H1 (cell line): ENCODE data around the gene FNDC5. TPM values are rescaled to one million over a fixed set of nuclear protein-coding genes. Genes with fewer than 3 reads are reported as not detected.

Source experiments
- EGR1 ChIP-seq: IDR thresholded peaks from 2 replicates; pipeline ENCODE4 v1.6.1; 2011; ENCODE audit warnings: low read depth, low read length, borderline replicate concordance
- GABPA ChIP-seq: IDR thresholded peaks from 2 replicates; pipeline ENCODE4 v1.6.1; 2011; ENCODE audit warnings: mild to moderate bottlenecking, low read length, moderate library complexity, borderline replicate concordance; ENCODE audit not compliant: insufficient read depth
- HDAC2 ChIP-seq, 2 experiments: fragments of 300-600 bp in 1 of 2; sonication (generic) in 1 of 2; IDR thresholded peaks; 2 replicates each; pipeline ENCODE4 v1.6.1; 2011 to 2012; ENCODE audit warnings: low read depth in 2 of 2, low read length in 2 of 2, mild to moderate bottlenecking in 2 of 2, moderate library complexity in 2 of 2, borderline replicate concordance in 1 of 2, inconsistent platforms in 1 of 2
- NRF1 ChIP-seq: IDR thresholded peaks from 2 replicates; pipeline ENCODE4 v1.6.1; 2011; ENCODE audit warnings: mild to moderate bottlenecking, low read depth, low read length, improper control_type of control experiment
- POLR2A ChIP-seq, 2 experiments: IDR thresholded peaks; 1 replicate in 1 of 2; 2 replicates in 1 of 2; pipeline ENCODE4 v1.6.1; 2011; ENCODE audit warnings: low read depth in 2 of 2, low read length in 2 of 2, mild to moderate bottlenecking in 2 of 2; ENCODE audit errors: control extremely low read depth in 1 of 2
- RFX5 ChIP-seq: IDR thresholded peaks from 2 replicates; pipeline ENCODE4 v1.6.1; 2011; ENCODE audit warnings: low read depth, low read length, improper control_type of control experiment, borderline replicate concordance
- RXRA ChIP-seq: IDR thresholded peaks from 2 replicates; pipeline ENCODE4 v1.6.1; 2011; ENCODE audit warnings: low read depth, mild to moderate bottlenecking, low read length, moderate library complexity; ENCODE audit not compliant: insufficient read depth
- SAP30 ChIP-seq: fragments of 300-600 bp; sonication (generic); IDR thresholded peaks from 2 replicates; pipeline ENCODE4 v1.7.1; 2012; ENCODE audit warnings: low read length, moderate library complexity, mild to moderate bottlenecking, inconsistent platforms; ENCODE audit not compliant: insufficient read depth, insufficient replicate concordance
- SIN3A ChIP-seq, 2 experiments: IDR thresholded peaks in 1 of 2; conservative IDR thresholded peaks in 1 of 2; 2 replicates each; pipeline ENCODE4 v1.6.1; 2011 to 2012; ENCODE audit warnings: low read length in 2 of 2, improper control_type of control experiment in 1 of 2, low read depth in 1 of 2, mild to moderate bottlenecking in 1 of 2
- SIX5 ChIP-seq: IDR thresholded peaks from 2 replicates; pipeline ENCODE4 v1.6.1; 2011; ENCODE audit warnings: mild to moderate bottlenecking, low read depth, low read length
- SP4 ChIP-seq: IDR thresholded peaks from 2 replicates; pipeline ENCODE4 v1.6.1; 2012; ENCODE audit warnings: low read length, inconsistent platforms
- TAF7 ChIP-seq: optimal IDR thresholded peaks from 2 replicates; pipeline ENCODE3; 2011; ENCODE audit warnings: low read depth, mild to moderate bottlenecking, inconsistent platforms, low read length, moderate library complexity, borderline replicate concordance
- YY1 ChIP-seq: IDR thresholded peaks from 2 replicates; pipeline ENCODE4 v1.6.1; 2011; ENCODE audit warnings: low read depth, mild to moderate bottlenecking, low read length
- polyA plus RNA-seq, 7 experiments: library from polyadenylated mRNA; depleted of rRNA in 3 of 7; stranded (reverse) in 5 of 7; unstranded in 2 of 7; fragments of >200 nt in 5 of 7; fragments of 200-250 nt in 2 of 7; gene quantifications; 1 replicate in 5 of 7; 2 replicates in 1 of 7; 4 replicates in 1 of 7; pipeline versions ENCODE4 v1.2.1 to v1.2.3, GENCODE V29; 2011 to 2013; ENCODE audit warnings: missing spikeins in 2 of 7, mixed read lengths in 2 of 7
- total RNA-seq: library from RNA; stranded (reverse); fragmentation: NEBNext Ultra II Directional; extraction: Animal tissue kit (Norgen Biotek cat#: 25700); gene quantifications from 2 replicates; pipeline ENCODE4 v1.2.1, GENCODE V29; 2021
- TF ChIP-seq, protein P1 (sequence below), 3 experiments: IDR thresholded peaks; 1 replicate in 2 of 3; 2 replicates in 1 of 3; pipeline versions ENCODE4 v1.5.1 to v1.6.1; 2011; ENCODE audit warnings: low read length in 3 of 3, mild to moderate bottlenecking in 3 of 3, inconsistent platforms in 2 of 3, low read depth in 1 of 3, moderate library complexity in 1 of 3; ENCODE audit not compliant: insufficient read depth in 1 of 3; ENCODE audit errors: control extremely low read depth in 1 of 3
- TF ChIP-seq, protein P2 (sequence below): IDR thresholded peaks from 2 replicates; pipeline ENCODE4 v1.6.1; 2012; ENCODE audit warnings: inconsistent platforms

FNDC5 gene
- total and polyA plus RNA-seq, 2 of the 8 experiments (the other 6 are each of a cell fraction or from before 2014, with no cell fraction given), result 1.8 to 2.0 TPM

DNA sequence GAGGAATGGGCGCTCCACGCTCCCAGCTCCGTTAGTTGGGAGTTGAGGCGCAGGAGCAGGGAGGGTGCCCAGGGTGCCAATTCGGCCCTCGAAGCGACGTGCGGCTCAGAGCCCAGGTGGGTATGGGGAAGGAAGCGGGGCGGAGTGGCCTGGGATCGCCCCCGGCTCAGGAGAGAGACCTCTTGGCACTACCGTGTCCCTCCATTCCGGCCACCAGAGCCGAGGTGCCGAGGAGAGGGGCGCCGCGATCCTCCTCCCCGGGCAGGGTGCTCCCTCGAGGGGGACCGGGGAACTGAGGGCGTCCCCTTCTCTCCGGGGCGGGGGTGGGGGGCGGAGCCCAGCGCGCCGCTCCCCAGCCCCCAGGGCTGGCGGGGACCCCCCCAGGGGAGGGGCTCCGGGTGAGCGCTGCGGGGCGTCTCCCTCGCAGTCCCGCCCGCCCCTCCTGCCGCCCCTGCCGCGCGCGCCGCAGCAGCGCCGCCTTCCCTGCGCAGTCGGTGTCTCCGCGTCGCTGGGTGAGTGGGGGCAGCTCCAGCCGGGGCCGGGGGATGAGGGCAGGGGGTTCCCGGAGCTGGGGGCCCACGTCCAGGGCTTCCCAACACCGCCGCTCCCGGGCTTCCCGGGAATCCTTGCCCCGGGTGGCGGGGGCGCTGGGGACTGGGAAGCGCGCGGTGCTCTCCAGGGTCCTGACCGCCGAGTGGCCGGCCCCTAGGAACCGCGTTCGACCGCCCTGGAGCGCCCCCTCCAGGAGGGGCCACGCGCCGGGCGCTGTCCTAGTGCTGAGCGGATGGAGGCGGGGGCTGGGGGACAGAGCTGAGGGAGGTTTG, 15.5 kb upstream of the FNDC5 start, which contains the start of gene HPCA (continued):
- TF ChIP-seq, protein P1, sequence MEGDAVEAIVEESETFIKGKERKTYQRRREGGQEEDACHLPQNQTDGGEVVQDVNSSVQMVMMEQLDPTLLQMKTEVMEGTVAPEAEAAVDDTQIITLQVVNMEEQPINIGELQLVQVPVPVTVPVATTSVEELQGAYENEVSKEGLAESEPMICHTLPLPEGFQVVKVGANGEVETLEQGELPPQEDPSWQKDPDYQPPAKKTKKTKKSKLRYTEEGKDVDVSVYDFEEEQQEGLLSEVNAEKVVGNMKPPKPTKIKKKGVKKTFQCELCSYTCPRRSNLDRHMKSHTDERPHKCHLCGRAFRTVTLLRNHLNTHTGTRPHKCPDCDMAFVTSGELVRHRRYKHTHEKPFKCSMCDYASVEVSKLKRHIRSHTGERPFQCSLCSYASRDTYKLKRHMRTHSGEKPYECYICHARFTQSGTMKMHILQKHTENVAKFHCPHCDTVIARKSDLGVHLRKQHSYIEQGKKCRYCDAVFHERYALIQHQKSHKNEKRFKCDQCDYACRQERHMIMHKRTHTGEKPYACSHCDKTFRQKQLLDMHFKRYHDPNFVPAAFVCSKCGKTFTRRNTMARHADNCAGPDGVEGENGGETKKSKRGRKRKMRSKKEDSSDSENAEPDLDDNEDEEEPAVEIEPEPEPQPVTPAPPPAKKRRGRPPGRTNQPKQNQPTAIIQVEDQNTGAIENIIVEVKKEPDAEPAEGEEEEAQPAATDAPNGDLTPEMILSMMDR (IDR thresholded peaks at IDR 0.05; ENCODE audit: control extremely low read depth in 1 of 3, insufficient read depth in 1 of 3, low read depth in 1 of 3, low read length in 3 of 3), result peak in 2 of 3 experiments; percentile 89 to 95; a peak in 3 of 4 replicates
- TF ChIP-seq HDAC2 (IDR thresholded peaks at IDR 0.05; ENCODE audit: borderline replicate concordance in 1 of 2, low read depth in 2 of 2, low read length in 2 of 2) (peak; percentile 97), RXRA (peak; percentile 79; the same call in 1 of the 2 replicates), NRF1 (no peak), SP4 (0 out of 2 replicates have a peak, but pooled peaks have one; percentile 56), GABPA (peak; percentile 38; the same call in 1 of the 2 replicates), EGR1 (peak; percentile 70; the same call in 1 of the 2 replicates), POLR2A (IDR thresholded peaks at IDR 0.05; ENCODE audit: control extremely low read depth in 1 of 2, low read depth in 2 of 2, low read length in 2 of 2) (no peak), SIN3A (conservative IDR thresholded peaks at IDR 0.05 in 1 of 2, IDR thresholded peaks at IDR 0.05 in 1 of 2; ENCODE audit: low read depth in 1 of 2, low read length in 2 of 2) (peak; percentile 99 to 100), TAF7 (peak; percentile 98), YY1 (peak; percentile 67), SAP30 (no peak), RFX5 (no peak), SIX5 (no peak)
- TF ChIP-seq, protein P2, sequence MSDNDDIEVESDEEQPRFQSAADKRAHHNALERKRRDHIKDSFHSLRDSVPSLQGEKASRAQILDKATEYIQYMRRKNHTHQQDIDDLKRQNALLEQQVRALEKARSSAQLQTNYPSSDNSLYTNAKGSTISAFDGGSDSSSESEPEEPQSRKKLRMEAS, result peak; percentile 88
